ENCODE results near the gene CSN2.
"Not testable (repeated sequence)": the region's sequence is repeated elsewhere in the genome, so short reads cannot be mapped to it uniquely, and the experiment has no call there.

The CSN2 gene

GRCh38 chr4:69965628-69966027 lies at the start of gene CSN2:
Gene CSN2, minus strand, starts transcription at chr4:69965728. Its CDS starts 4,733 bp downstream, at chr4:69960995.
- no peak for DNase-seq (ENCODE audit: low read depth, low spot score)

GRCh38 chr4:70008771-70009170 lies 43.2 kb upstream of the CSN2 start:
- DNase-seq (ENCODE audit: low read depth, low spot score), result no peak

GRCh38 chr4:70002507-70002906 lies 37.0 kb upstream of the CSN2 start:
- no peak for DNase-seq (ENCODE audit: low read depth, low spot score)

- DNase-seq (ENCODE audit: low read depth, low spot score), result no peak
Measured at GRCh38 chr4:70000711-70001110, 35.2 kb upstream of the CSN2 start.

- DNase-seq (ENCODE audit: low read depth, low spot score), result no peak
Measured at GRCh38 chr4:69999420-69999819, 33.9 kb upstream of the CSN2 start.

GRCh38 chr4:69995526-69996016 lies 30.0 kb upstream of the CSN2 start, which contains the start of gene STATH:
Gene STATH, plus strand, starts transcription at chr4:69995966. Its CDS starts 2,472 bp downstream, at chr4:69998438.
- DNase-seq (ENCODE audit: low read depth, low spot score), result no peak

- no peak for DNase-seq (ENCODE audit: low read depth, low spot score)
Measured at GRCh38 chr4:69994782-69995181, 29.3 kb upstream of the CSN2 start.

GRCh38 chr4:69991016-69991415 lies 25.5 kb upstream of the CSN2 start:
- DNase-seq (ENCODE audit: low read depth, low spot score), result no peak

- no peak for DNase-seq (ENCODE audit: low read depth, low spot score)
Measured at GRCh38 chr4:69986663-69987062, 21.1 kb upstream of the CSN2 start.

- no peak for DNase-seq (ENCODE audit: low read depth, low spot score)
Measured at GRCh38 chr4:69984030-69984443, 18.5 kb upstream of the CSN2 start.

- DNase-seq (ENCODE audit: low read depth, low spot score), result no peak
Measured at GRCh38 chr4:69977582-69977981, 12.1 kb upstream of the CSN2 start.

GRCh38 chr4:69974631-69975030 lies 9.1 kb upstream of the CSN2 start:
- DNase-seq (ENCODE audit: low read depth, low spot score), result no peak

GRCh38 chr4:69970071-69970470 lies 4.5 kb upstream of the CSN2 start:
- no peak for DNase-seq (ENCODE audit: low read depth, low spot score)

GRCh38 chr4:69957209-69957608 lies 8.3 kb downstream of the CSN2 start:
- DNase-seq (ENCODE audit: low read depth, low spot score), result no peak

GRCh38 chr4:69951602-69952001 lies 13.9 kb downstream of the CSN2 start:
- no peak for DNase-seq (ENCODE audit: low read depth, low spot score)

GRCh38 chr4:69936566-69936965 lies 29.0 kb downstream of the CSN2 start:
- no peak for DNase-seq (ENCODE audit: low read depth, low spot score)

- DNase-seq (ENCODE audit: low read depth, low spot score), result no peak
Measured at GRCh38 chr4:69934150-69934549, 31.4 kb downstream of the CSN2 start.

- no peak for DNase-seq (ENCODE audit: low read depth, low spot score)
Measured at GRCh38 chr4:69930768-69931167, 34.8 kb downstream of the CSN2 start, which contains the start of gene CSN1S1. Gene CSN1S1, plus strand, starts transcription at chr4:69931068. Its CDS starts 1,488 bp downstream, at chr4:69932556.

GRCh38 chr4:69923782-69924410 lies 41.6 kb downstream of the CSN2 start:
- DNase-seq (ENCODE audit: low read depth, low spot score), result not testable (repeated sequence)

- DNase-seq (ENCODE audit: low read depth, low spot score), result no peak
Measured at GRCh38 chr4:69920874-69921273, 44.7 kb downstream of the CSN2 start.

GRCh38 chr4:69910016-69910782 lies 55.3 kb downstream of the CSN2 start:
- no peak for DNase-seq (ENCODE audit: low read depth, low spot score)

GRCh38 chr4:69909195-69909594 lies 56.3 kb downstream of the CSN2 start:
- no peak for DNase-seq (ENCODE audit: low read depth, low spot score)

GRCh38 chr4:69907151-69907550 lies 58.4 kb downstream of the CSN2 start:
- DNase-seq (ENCODE audit: low read depth, low spot score), result no peak

Measured in iPS DF 19.7 (cell line).